Measurements from ENCODE around the gene COL4A5.

GRCh38 chrX:108417257-108417656 lies 22.4 kb upstream of the COL4A5 start:
- TF ChIP-seq CTCF (IDR thresholded peaks at IDR 0.05; ENCODE audit: low read depth, low read length, poor library complexity, severe bottlenecking) = no peak
- no peak for TF ChIP-seq EZH2phosphoT487 (IDR thresholded peaks at IDR 0.05; ENCODE audit: borderline replicate concordance, low read length)

Measured in DOHH2 (cell line).